SK-N-SH treated with all-trans-retinoic acid at 6 μM for 48 hours (cell line): ENCODE measurements around the gene LHX5.

ENCODE experiments used
- BACH2 ChIP-seq: fragments of 250-450 bp; sonication (Bioruptor Pico); IDR thresholded peaks from 2 replicates; pipeline ENCODE4 v1.9.0; 2021; ENCODE audit warnings: mild to moderate bottlenecking, borderline replicate concordance
- ESRRG ChIP-seq: fragments of 250-450 bp; sonication (Bioruptor Pico); IDR thresholded peaks from 2 replicates; pipeline ENCODE4 v1.6.1; 2021; ENCODE audit warnings: mild to moderate bottlenecking
- GLIS3 ChIP-seq: fragments of 250-450 bp; sonication (Bioruptor Pico); IDR thresholded peaks from 2 replicates; pipeline ENCODE4 v1.5.0; 2020; ENCODE audit warnings: mild to moderate bottlenecking, moderate library complexity
- RARB ChIP-seq: fragments of 250-450 bp; sonication (Bioruptor Pico); IDR thresholded peaks from 2 replicates; pipeline ENCODE4 v1.8.0; 2021; ENCODE audit warnings: mild to moderate bottlenecking, moderate library complexity
- TF ChIP-seq, protein P1 (sequence below): fragments of 250-450 bp; sonication (Bioruptor Pico); IDR thresholded peaks from 2 replicates; pipeline ENCODE4 v1.8.0; 2020; ENCODE audit warnings: mild to moderate bottlenecking, moderate library complexity, borderline replicate concordance

DNA sequence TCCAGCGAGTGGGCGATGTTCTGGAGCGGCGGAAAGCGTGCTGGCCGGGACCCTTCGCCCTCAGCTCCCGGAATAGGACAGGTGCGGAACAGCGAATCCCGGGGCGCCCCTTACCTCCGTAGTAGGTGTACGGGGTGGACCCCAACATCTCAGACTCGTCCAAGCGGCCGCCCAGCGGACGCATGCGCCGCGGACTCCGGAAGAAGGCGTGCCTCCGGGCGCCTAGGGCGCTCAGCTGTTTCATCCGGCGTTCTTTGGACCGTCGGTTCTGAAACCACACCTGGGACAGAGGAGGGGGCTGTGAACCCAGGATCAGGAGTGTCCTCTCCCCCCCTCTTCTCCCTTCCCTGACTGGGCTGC lies 4.5 kb downstream of the LHX5 start:
- TF ChIP-seq, protein P1, sequence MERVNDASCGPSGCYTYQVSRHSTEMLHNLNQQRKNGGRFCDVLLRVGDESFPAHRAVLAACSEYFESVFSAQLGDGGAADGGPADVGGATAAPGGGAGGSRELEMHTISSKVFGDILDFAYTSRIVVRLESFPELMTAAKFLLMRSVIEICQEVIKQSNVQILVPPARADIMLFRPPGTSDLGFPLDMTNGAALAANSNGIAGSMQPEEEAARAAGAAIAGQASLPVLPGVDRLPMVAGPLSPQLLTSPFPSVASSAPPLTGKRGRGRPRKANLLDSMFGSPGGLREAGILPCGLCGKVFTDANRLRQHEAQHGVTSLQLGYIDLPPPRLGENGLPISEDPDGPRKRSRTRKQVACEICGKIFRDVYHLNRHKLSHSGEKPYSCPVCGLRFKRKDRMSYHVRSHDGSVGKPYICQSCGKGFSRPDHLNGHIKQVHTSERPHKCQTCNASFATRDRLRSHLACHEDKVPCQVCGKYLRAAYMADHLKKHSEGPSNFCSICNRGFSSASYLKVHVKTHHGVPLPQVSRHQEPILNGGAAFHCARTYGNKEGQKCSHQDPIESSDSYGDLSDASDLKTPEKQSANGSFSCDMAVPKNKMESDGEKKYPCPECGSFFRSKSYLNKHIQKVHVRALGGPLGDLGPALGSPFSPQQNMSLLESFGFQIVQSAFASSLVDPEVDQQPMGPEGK (CRISPR knock-in tag), result no peak
- no peak for TF ChIP-seq ESRRG (CRISPR knock-in tag)
- TF ChIP-seq RARB, result no peak
- no peak for TF ChIP-seq GLIS3 (CRISPR knock-in tag)
- TF ChIP-seq BACH2 (CRISPR knock-in tag), result no peak
